PC-3 (cell line): ENCODE data around the gene SHANK2.

Experiments
- CTCF ChIP-seq: fragments of 300-600 bp; sonication (generic); conservative IDR thresholded peaks from 2 replicates; pipeline ENCODE4 v1.5.1; 2017; ENCODE audit warnings: antibody characterized with exemption, low read depth, mild to moderate bottlenecking, low read length
- EZH2 ChIP-seq: fragments of 300-600 bp; sonication (generic); IDR thresholded peaks from one replicate; pipeline ENCODE4 v1.6.1; 2017; ENCODE audit warnings: antibody characterized with exemption, mild to moderate bottlenecking, low read length; ENCODE audit not compliant: unreplicated experiment

- TF ChIP-seq EZH2 (no peak), CTCF (no peak)
Observed at GRCh38 chr11:71222318-71223080, 29.9 kb downstream of the SHANK2 start.
